Measurements from ENCODE around the gene TMEM143.
A peak's percentile ranks its signal among the peaks of the same experiment; 100 is the strongest.
"Not testable (repeated sequence)": the region's sequence is repeated elsewhere in the genome, so short reads cannot be mapped to it uniquely, and the experiment has no call there.

The TMEM143 gene

DNA sequence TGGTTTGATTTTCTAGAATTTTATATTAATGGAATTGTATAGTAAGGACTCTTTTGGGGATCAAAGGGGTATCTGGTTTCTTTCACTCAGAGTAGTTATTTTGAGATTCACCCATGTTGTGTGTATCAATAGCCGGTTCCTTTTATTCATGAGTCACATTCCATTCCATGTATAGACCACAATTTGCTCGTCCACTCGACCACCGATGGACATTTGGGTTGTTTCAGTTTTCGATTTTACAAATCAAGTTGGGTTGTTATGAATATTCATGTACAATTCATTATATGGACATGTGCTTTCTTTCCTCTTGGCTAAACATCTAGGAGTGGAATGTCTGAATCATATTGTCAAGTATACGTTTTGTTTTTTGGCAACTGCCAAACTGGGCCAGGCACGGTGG, 48.0 kb downstream of the TMEM143 start:
- H3K4me3 ChIP-seq (ENCODE audit: low read depth, low read length): no peak overlapping the region
- POLR2A ChIA-PET: no interaction called here
- no peak for DNase-seq (ENCODE audit: low read depth, low spot score)
- CTCF ChIA-PET: interaction anchor here (1.3 to 2.7 kb wide), 4 partner anchors 18 to 273 kb away, joined by 3 to 18 read pairs (median 8); partner anchors contain the start of gene KDELR1
- TF ChIP-seq, protein P1, sequence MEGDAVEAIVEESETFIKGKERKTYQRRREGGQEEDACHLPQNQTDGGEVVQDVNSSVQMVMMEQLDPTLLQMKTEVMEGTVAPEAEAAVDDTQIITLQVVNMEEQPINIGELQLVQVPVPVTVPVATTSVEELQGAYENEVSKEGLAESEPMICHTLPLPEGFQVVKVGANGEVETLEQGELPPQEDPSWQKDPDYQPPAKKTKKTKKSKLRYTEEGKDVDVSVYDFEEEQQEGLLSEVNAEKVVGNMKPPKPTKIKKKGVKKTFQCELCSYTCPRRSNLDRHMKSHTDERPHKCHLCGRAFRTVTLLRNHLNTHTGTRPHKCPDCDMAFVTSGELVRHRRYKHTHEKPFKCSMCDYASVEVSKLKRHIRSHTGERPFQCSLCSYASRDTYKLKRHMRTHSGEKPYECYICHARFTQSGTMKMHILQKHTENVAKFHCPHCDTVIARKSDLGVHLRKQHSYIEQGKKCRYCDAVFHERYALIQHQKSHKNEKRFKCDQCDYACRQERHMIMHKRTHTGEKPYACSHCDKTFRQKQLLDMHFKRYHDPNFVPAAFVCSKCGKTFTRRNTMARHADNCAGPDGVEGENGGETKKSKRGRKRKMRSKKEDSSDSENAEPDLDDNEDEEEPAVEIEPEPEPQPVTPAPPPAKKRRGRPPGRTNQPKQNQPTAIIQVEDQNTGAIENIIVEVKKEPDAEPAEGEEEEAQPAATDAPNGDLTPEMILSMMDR (IDR thresholded peaks at IDR 0.05; ENCODE audit: insufficient read depth, low read length, missing control alignments): no peak

DNA sequence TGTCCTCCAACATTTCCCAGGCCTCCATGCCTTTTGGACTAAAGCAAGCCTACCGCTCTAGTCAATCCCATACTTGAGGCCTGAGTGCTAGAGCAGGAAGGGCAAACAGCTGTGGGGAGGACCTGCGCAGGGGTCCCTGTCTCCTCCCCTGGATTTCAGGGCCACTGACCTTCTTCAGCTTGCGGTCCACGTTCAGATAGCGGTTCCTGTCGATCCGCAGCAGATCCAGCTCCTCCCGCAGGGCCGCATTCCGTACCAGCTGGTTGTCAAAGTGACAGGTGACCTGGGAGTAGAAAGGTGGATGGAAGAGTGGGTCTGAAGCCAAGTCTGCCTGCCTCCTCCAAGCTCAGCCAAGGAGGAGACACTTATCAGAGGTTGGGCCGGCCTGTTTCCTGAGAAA, 52.4 kb downstream of the TMEM143 start:
- ChIA-PET CTCF (interaction anchor here (1.1 to 1.4 kb wide), 4 partner anchors 9 to 45 kb away, joined by 3 to 7 read pairs (median 5); a partner anchor contains a TSS), POLR2A (no interaction called here)
- DNase-seq (ENCODE audit: low read depth, low spot score): no peak
- H3K4me3 ChIP-seq (ENCODE audit: low read depth, low read length): no peak overlapping the region
- TF ChIP-seq, protein P1 (IDR thresholded peaks at IDR 0.05; ENCODE audit: insufficient read depth, low read length, missing control alignments): no peak

DNA sequence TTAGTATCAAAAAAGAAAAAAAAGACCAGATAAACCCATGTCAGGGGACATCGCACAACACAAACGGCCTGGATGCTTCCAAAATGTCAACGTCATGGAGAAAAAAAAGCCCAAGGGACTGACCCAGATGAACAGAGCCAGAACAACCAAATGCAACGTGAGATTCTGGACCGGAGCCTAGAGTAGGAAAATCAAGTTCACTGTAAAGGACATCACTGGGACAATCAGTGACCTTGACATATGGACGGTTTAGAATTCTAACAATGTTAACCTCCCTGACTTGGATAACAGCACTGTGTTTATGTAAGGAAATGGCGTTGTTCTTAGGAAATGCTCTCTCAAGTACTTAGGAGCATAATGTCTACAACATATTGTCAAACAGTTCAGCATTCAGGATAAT, 53.5 kb downstream of the TMEM143 start:
- CTCF ChIA-PET: interaction anchor here (1.4 kb wide), 2 partner anchors 10 to 44 kb away, joined by 7 read pairs; no protein-coding TSS in a partner anchor
- POLR2A ChIA-PET: no interaction called here
- no peak for DNase-seq (ENCODE audit: low read depth, low spot score)

DNA sequence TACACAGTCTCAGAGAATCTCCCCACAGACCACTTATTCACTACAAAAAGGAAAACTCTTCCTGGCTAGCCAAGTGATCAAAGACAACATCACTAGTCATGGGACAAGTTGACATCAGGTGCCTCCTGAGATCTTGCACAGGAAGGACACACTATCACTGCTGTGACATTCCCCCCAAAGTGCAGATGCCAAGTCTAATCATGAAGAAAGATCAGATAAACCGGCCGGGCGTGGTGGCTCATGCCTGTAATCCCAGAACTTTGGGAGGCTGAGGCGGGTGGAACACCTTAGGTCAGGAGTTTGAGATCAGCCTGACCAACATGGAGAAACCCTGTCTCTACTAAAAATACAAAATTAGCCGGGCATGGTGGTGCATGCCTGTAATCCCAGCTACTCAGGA, 54.0 kb downstream of the TMEM143 start:
- H3K4me3 ChIP-seq (ENCODE audit: low read depth, low read length): not testable (repeated sequence)
- ChIA-PET CTCF (interaction anchor here (1.0 to 4.3 kb wide), 10 partner anchors 9 to 81 kb away, joined by 3 to 41 read pairs (median 8); partner anchors contain the start of genes KDELR1 and ZNF114), POLR2A (interaction anchor here (0.5 kb wide), 1 partner anchor 38 kb away, joined by 3 read pairs; no protein-coding TSS in a partner anchor)

More for the DNA sequence above, 53.5 kb downstream of the TMEM143 start:
- TF ChIP-seq, protein P1 (IDR thresholded peaks at IDR 0.05; ENCODE audit: insufficient read depth, low read length, missing control alignments): no peak
- no peak overlapping the region for H3K4me3 ChIP-seq (ENCODE audit: low read depth, low read length)

DNA sequence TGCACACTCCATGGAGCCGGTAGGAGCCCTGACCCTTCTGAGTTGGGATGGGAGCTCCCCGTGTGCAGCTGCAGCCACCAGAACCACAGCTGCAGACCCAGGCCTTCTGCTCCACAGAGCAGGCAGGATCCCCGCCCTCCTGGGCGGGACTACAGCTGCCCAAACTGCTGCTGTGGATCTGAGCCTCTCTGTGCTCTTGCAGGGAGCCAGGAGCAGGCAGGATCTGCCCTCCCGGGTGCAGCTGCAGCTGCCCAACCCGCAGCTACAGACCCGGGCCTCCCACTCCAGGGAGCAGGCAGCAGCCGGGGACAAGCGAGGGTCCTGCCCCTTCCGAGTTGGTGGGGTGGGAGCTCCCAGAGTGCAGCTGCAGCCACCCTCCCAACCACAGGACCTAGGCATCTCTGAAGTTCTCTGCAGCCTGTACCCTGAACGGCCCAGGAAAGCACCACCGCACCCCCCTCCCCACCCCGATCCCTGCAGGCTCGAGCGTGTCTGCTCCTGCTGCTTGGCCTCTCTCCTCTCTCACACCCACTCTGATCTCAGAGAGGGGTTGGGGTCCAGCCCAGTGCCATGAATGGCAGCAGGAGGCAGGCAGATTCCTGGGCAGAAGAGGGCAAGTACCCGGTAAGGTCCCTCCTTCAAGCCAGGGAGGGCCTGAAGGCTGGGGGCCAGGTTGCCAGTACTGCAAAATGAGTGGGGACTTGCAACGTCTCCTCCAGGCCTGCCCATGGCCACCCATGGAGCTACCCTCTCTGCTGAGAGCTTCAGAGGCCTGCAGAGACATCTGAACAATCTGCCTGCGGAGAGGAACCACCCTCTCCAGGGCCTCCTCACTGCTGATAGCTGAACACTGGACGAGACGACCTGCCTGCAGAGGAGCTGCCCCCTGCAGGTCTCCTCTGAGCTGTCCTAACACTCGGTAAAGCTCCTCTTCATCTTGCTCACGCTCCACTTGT, 54.8 kb downstream of the TMEM143 start:
- H3K4me3 ChIP-seq (ENCODE audit: low read depth, low read length): no peak overlapping the region
- ChIA-PET CTCF (interaction anchor here (1.0 to 4.3 kb wide), 12 partner anchors 9 to 82 kb away, joined by 3 to 41 read pairs (median 6); partner anchors contain the start of genes KDELR1 and ZNF114), POLR2A (interaction anchor here (0.5 kb wide), 1 partner anchor 37 kb away, joined by 3 read pairs; no protein-coding TSS in a partner anchor)
- TF ChIP-seq, protein P1 (IDR thresholded peaks at IDR 0.05; ENCODE audit: insufficient read depth, low read length, missing control alignments): peak; percentile 64
- DNase-seq (ENCODE audit: low read depth, low spot score): no peak

More for the DNA sequence above, 54.0 kb downstream of the TMEM143 start:
- not testable (repeated sequence) for DNase-seq (ENCODE audit: low read depth, low spot score)

DNA sequence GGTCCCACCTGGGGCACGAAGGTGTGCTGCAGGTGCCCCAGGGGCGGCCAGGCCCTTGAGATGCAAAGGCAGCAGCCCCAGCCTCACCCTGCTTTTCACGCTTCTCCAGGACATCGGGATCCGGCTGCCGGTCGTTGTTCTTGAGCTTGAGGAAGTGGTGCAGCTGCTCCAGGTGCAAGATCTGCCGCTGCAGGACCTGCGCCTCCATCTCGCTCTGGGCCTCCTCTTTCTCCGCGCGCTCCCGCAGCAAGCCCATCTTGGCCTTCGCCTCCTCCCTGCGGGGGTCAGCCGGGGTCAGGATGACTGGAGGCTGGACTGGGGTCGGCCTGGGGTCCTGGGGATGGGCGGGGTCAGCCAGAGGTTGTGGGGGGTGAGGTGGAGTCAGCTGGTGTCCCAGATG, 59.9 kb downstream of the TMEM143 start:
- ChIA-PET POLR2A (no interaction called here), CTCF (interaction anchor here (1.1 kb wide), 1 partner anchor 32 kb away, joined by 5 read pairs; no protein-coding TSS in a partner anchor)
- TF ChIP-seq, protein P1 (IDR thresholded peaks at IDR 0.05; ENCODE audit: insufficient read depth, low read length, missing control alignments): no peak
- no peak for DNase-seq (ENCODE audit: low read depth, low spot score)
- no peak overlapping the region for H3K4me3 ChIP-seq (ENCODE audit: low read depth, low read length)
